Measurements from ENCODE around the gene GGA1. TPM values are rescaled to one million over a fixed set of nuclear protein-coding genes. Genes with fewer than 3 reads are reported as not detected.
"Not testable (repeated sequence)": the region's sequence is repeated elsewhere in the genome, so short reads cannot be mapped to it uniquely, and the experiment has no call there.

Gene GGA1
- total and polyA plus RNA-seq, 3 experiments from 2014 or later, result 34.9 to 74.3 (median 69.1) TPM

GRCh38 chr22:37607935-37608476, 628 bp upstream of the GGA1 start:
- Mint-ChIP-seq H3K27me3 (no peaks in the 10 kb centered on the region), H3K9me3 (no peaks in the 10 kb centered on the region), H3K36me3 (peaks cover 0 to 11% (median 0%) of the 10 kb centered on the region in 3 donors), H3K27ac (peak overlapping the region; percentile 92 to 99 (median 96)), H3K4me3 (peak overlapping the region; percentile 82 to 95 (median 87)), H3K4me1 (peaks cover 43 to 67% (median 45%) of the 10 kb centered on the region in 3 donors)
- Histone ChIP-seq H3K4me3 (ENCODE audit: low read length) (peak overlapping the region; percentile 63), H3K9me3 (ENCODE audit: low read length) (no peaks in the 10 kb centered on the region), H3K4me1 (ENCODE audit: insufficient read depth, low read length) (peaks cover 67% of the 10 kb centered on the region), H3K27ac (ENCODE audit: low read depth, low read length) (peak overlapping the region; percentile 86), H3K27me3 (ENCODE audit: insufficient read depth, low read length, poor library complexity, severe bottlenecking) (no peaks in the 10 kb centered on the region), H3K36me3 (ENCODE audit: insufficient read depth, low read length) (no peaks in the 10 kb centered on the region)
- ChIA-PET POLR2A (interaction anchor here (0.5 to 2.7 kb wide), 25 partner anchors 9 to 832 kb away, joined by 3 to 19 read pairs (median 4); partner anchors contain the start of genes NOL12 and PDXP), CTCF (interaction anchor here (0.7 to 9.6 kb wide), 19 partner anchors 10 to 340 kb away, joined by 3 to 70 read pairs (median 18); partner anchors contain the start of genes LGALS1, MFNG, NOL12 and PDXP)
- no peak for DNase-seq

- H3K9me3 Mint-ChIP-seq, result no peaks in the 10 kb centered on the region
- no peaks in the 10 kb centered on the region for H3K27me3 Mint-ChIP-seq
- POLR2A ChIA-PET, result interaction anchor here (0.6 to 2.7 kb wide), 13 partner anchors 11 to 124 kb away, joined by 3 to 19 read pairs (median 6); partner anchors contain the start of genes NOL12 and PDXP
- Histone ChIP-seq H3K4me1 (ENCODE audit: insufficient read depth, low read length) (peaks cover 59% of the 10 kb centered on the region), H3K36me3 (ENCODE audit: insufficient read depth, low read length) (no peaks in the 10 kb centered on the region), H3K9me3 (ENCODE audit: low read length) (no peaks in the 10 kb centered on the region), H3K27me3 (ENCODE audit: insufficient read depth, low read length, poor library complexity, severe bottlenecking) (no peaks in the 10 kb centered on the region), H3K4me3 (ENCODE audit: low read length) (peak overlapping the region; percentile 76), H3K27ac (ENCODE audit: low read depth, low read length) (peak overlapping the region; percentile 86)
- CTCF ChIA-PET, result interaction anchor here (0.6 to 9.6 kb wide), 9 partner anchors 19 to 1528 kb away, joined by 3 to 70 read pairs (median 27); partner anchors contain the start of genes LGALS1, NOL12, PDXP and SH3BP1
- H3K27ac Mint-ChIP-seq, result peak overlapping the region; percentile 88 to 96 (median 94)
- peak overlapping the region; percentile 89 to 98 (median 94) for H3K4me3 Mint-ChIP-seq
- no peak for DNase-seq
- H3K4me1 Mint-ChIP-seq, result peaks cover 42 to 60% (median 43%) of the 10 kb centered on the region in 3 donors
- peaks cover 0 to 24% (median 0%) of the 10 kb centered on the region in 3 donors for H3K36me3 Mint-ChIP-seq
Measured at GRCh38 chr22:37609240-37610152, 862 bp downstream of the GGA1 start.

GRCh38 chr22:37610153-37610475, 1.5 kb downstream of the GGA1 start:
- DNase-seq; H3K27me3 Mint-ChIP-seq; H3K9me3 ChIP-seq (ENCODE audit: low read length); H3K9me3 Mint-ChIP-seq; H3K27me3 ChIP-seq (ENCODE audit: insufficient read depth, low read length, poor library complexity, severe bottlenecking); H3K36me3 ChIP-seq (ENCODE audit: insufficient read depth, low read length): not testable (repeated sequence)
- Histone ChIP-seq H3K4me1 (ENCODE audit: insufficient read depth, low read length) (peaks cover 53% of the 10 kb centered on the region), H3K27ac (ENCODE audit: low read depth, low read length) (peak overlapping the region; percentile 86), H3K4me3 (ENCODE audit: low read length) (peak overlapping the region; percentile 76)
- H3K4me3 Mint-ChIP-seq, result peak overlapping the region; percentile 45 to 98 (median 94)
- peak overlapping the region in 6 of 8 donors; percentile 35 to 96 (median 92) for H3K27ac Mint-ChIP-seq
- peaks cover 37 to 55% (median 37%) of the 10 kb centered on the region in 3 donors for H3K4me1 Mint-ChIP-seq
- ChIA-PET POLR2A (interaction anchor here (1.2 to 2.5 kb wide), 3 partner anchors 10 to 15 kb away, joined by 3 to 9 read pairs (median 5); no protein-coding TSS in a partner anchor), CTCF (interaction anchor here (0.6 to 9.6 kb wide), 4 partner anchors 19 to 1528 kb away, joined by 3 to 70 read pairs (median 40); partner anchors contain the start of gene PDXP)
- peaks cover 0 to 29% (median 0%) of the 10 kb centered on the region in 3 donors for H3K36me3 Mint-ChIP-seq

- H3K4me1 ChIP-seq (ENCODE audit: insufficient read depth, low read length), result peaks cover 48% of the 10 kb centered on the region
- H3K4me3 Mint-ChIP-seq, result peak overlapping the region in 6 of 7 donors; percentile 45 to 98 (median 92)
- ChIA-PET CTCF (interaction anchor here (1.4 to 9.6 kb wide), 4 partner anchors 20 to 48 kb away, joined by 5 to 70 read pairs (median 40); partner anchors contain the start of gene PDXP), POLR2A (interaction anchor here (1.2 to 2.5 kb wide), 3 partner anchors 10 to 15 kb away, joined by 3 to 9 read pairs (median 5); no protein-coding TSS in a partner anchor)
- no peaks in the 10 kb centered on the region for H3K9me3 ChIP-seq (ENCODE audit: low read length)
- H3K27me3 Mint-ChIP-seq, result no peaks in the 10 kb centered on the region
- H3K27ac Mint-ChIP-seq, result peak overlapping the region in 5 of 8 donors; percentile 35 to 96 (median 58)
- no peaks in the 10 kb centered on the region for H3K36me3 ChIP-seq (ENCODE audit: insufficient read depth, low read length)
- peaks cover 0 to 29% (median 0%) of the 10 kb centered on the region in 3 donors for H3K36me3 Mint-ChIP-seq
- H3K4me1 Mint-ChIP-seq, result peaks cover 32 to 50% (median 33%) of the 10 kb centered on the region in 3 donors
- H3K27ac ChIP-seq (ENCODE audit: low read depth, low read length), result peak overlapping the region; percentile 86
- H3K9me3 Mint-ChIP-seq, result no peaks in the 10 kb centered on the region
- DNase-seq, result no peak
- no peak overlapping the region for H3K4me3 ChIP-seq (ENCODE audit: low read length)
- H3K27me3 ChIP-seq (ENCODE audit: insufficient read depth, low read length, poor library complexity, severe bottlenecking), result no peaks in the 10 kb centered on the region
Measured at GRCh38 chr22:37610480-37611129, 2.0 kb downstream of the GGA1 start.

- H3K9me3 Mint-ChIP-seq, result no peaks in the 10 kb centered on the region
- no peak overlapping the region for H3K27ac ChIP-seq (ENCODE audit: low read depth, low read length)
- H3K4me3 ChIP-seq (ENCODE audit: low read length), result no peak overlapping the region
- H3K36me3 Mint-ChIP-seq, result peaks cover 0 to 33% (median 0%) of the 10 kb centered on the region in 3 donors
- ChIA-PET POLR2A (no interaction called here), CTCF (interaction anchor here (0.9 to 1.9 kb wide), 3 partner anchors 13 to 34 kb away, joined by 3 to 5 read pairs (median 5); no protein-coding TSS in a partner anchor)
- no peaks in the 10 kb centered on the region for H3K9me3 ChIP-seq (ENCODE audit: low read length)
- peaks cover 28 to 44% (median 28%) of the 10 kb centered on the region in 3 donors for H3K4me1 Mint-ChIP-seq
- H3K27ac Mint-ChIP-seq, result peak overlapping the region in 1 of 8 donors; percentile 80
- no peaks in the 10 kb centered on the region for H3K27me3 ChIP-seq (ENCODE audit: insufficient read depth, low read length, poor library complexity, severe bottlenecking)
- H3K4me3 Mint-ChIP-seq, result peak overlapping the region in 3 of 7 donors; percentile 38 to 98 (median 68)
- no peaks in the 10 kb centered on the region for H3K27me3 Mint-ChIP-seq
- no peak for DNase-seq
- H3K4me1 ChIP-seq (ENCODE audit: insufficient read depth, low read length), result peaks cover 42% of the 10 kb centered on the region
- H3K36me3 ChIP-seq (ENCODE audit: insufficient read depth, low read length), result no peaks in the 10 kb centered on the region
Measured at GRCh38 chr22:37611207-37611606, 2.6 kb downstream of the GGA1 start.

- no peaks in the 10 kb centered on the region for H3K9me3 Mint-ChIP-seq
- H3K4me1 Mint-ChIP-seq, result peaks cover 0 to 3% (median 0%) of the 10 kb centered on the region in 3 donors
- no peak for DNase-seq
- no peak overlapping the region for H3K4me3 Mint-ChIP-seq
- CTCF ChIA-PET, result interaction anchor here (1.4 to 2.6 kb wide), 3 partner anchors 9 to 65 kb away, joined by 4 to 15 read pairs (median 7); partner anchors contain the start of gene GGA1
- Histone ChIP-seq H3K9me3 (ENCODE audit: low read length) (no peaks in the 10 kb centered on the region), H3K4me1 (ENCODE audit: insufficient read depth, low read length) (peaks cover under 1% of the 10 kb centered on the region), H3K36me3 (ENCODE audit: insufficient read depth, low read length) (peaks cover 19% of the 10 kb centered on the region), H3K27me3 (ENCODE audit: insufficient read depth, low read length, poor library complexity, severe bottlenecking) (no peaks in the 10 kb centered on the region), H3K4me3 (ENCODE audit: low read length) (no peak overlapping the region), H3K27ac (ENCODE audit: low read depth, low read length) (no peak overlapping the region)
- no peak overlapping the region for H3K27ac Mint-ChIP-seq
- peaks cover 0 to 61% (median 0%) of the 10 kb centered on the region in 3 donors for H3K36me3 Mint-ChIP-seq
- POLR2A ChIA-PET, result interaction anchor here (0.6 to 1.7 kb wide), 2 partner anchors 8 to 11 kb away, joined by 3 to 4 read pairs; no protein-coding TSS in a partner anchor
- H3K27me3 Mint-ChIP-seq, result no peaks in the 10 kb centered on the region
Measured at GRCh38 chr22:37616201-37617083, 7.8 kb downstream of the GGA1 start.
